Inflammatory macrophage treated with lipopolysaccharide for 4 hours (primary cell): ENCODE results near the gene SLC1A2.

Experiments used
- DNase-seq: peaks from one replicate; pipeline ENCODE4 v3.0.0-alpha.2; 2020

Gene SLC1A2

GRCh38 chr11:35214226-35214770 lies 205.1 kb downstream of the SLC1A2 start:
- no peak for DNase-seq

GRCh38 chr11:35211952-35212351 lies 207.4 kb downstream of the SLC1A2 start:
- DNase-seq = peak; percentile 90

- peak; percentile 71 for DNase-seq
Observed at GRCh38 chr11:35210876-35211546, 208.3 kb downstream of the SLC1A2 start.

GRCh38 chr11:35208795-35209194 lies 210.6 kb downstream of the SLC1A2 start:
- no peak for DNase-seq

GRCh38 chr11:35207471-35208403 lies 211.6 kb downstream of the SLC1A2 start:
- no peak for DNase-seq

- no peak for DNase-seq
Observed at GRCh38 chr11:35206616-35207015, 212.7 kb downstream of the SLC1A2 start.

GRCh38 chr11:35204614-35205013 lies 214.7 kb downstream of the SLC1A2 start:
- no peak for DNase-seq
